AG04450 (cell line): ENCODE results near the gene PTPRG. TPM values are rescaled to one million over a fixed set of nuclear protein-coding genes. Genes with fewer than 3 reads are reported as not detected.

Experiments used
- CTCF ChIA-PET: fragments of 300-600, 350-600 bp; formaldehyde crosslinking; extraction: SDS; loops from one replicate; lab custom pipeline; 2022; ENCODE audit warnings: antibody characterized with exemption, inconsistent platforms; lab: Charles Lee
- POLR2A ChIA-PET: fragments of 350-600 bp; formaldehyde crosslinking; extraction: SDS; loops from one replicate; lab custom pipeline; 2021; ENCODE audit warnings: antibody characterized with exemption, inconsistent platforms; lab: Yijun Ruan, JAX
- DNase-seq: peaks from one replicate; pipeline ENCODE4 v3.0.0-alpha.2; 2011; ENCODE audit warnings: low read depth, low spot score
- H3K27ac ChIP-seq: one replicate; pipeline ENCODE4 v1.5.1; 2012; ENCODE audit warnings: low read depth, low read length, control low read depth
- H3K27me3 ChIP-seq: one replicate; pipeline ENCODE4 v1.6.0; 2012; ENCODE audit warnings: low read length; ENCODE audit not compliant: control insufficient read depth, insufficient read depth
- H3K4me3 ChIP-seq: 2 replicates; pipeline ENCODE4 v1.5.1; 2011; ENCODE audit warnings: mild to moderate bottlenecking, low read depth, low read length, control low read depth
- H3K9me3 ChIP-seq: 2 replicates; pipeline ENCODE4 v1.5.1; 2012; ENCODE audit warnings: low read length; ENCODE audit not compliant: control insufficient read depth, insufficient read depth
- polyA plus RNA-seq: library from polyadenylated mRNA; depleted of rRNA; stranded (reverse); fragments of >200 nt; gene quantifications from 2 replicates; pipeline ENCODE4 v1.2.3, GENCODE V29; 2011
- TF ChIP-seq, protein P1 (sequence below): IDR thresholded peaks from 2 replicates; pipeline ENCODE4 v1.5.1; 2011; ENCODE audit warnings: low read depth, low read length, control low read depth, inconsistent platforms

Gene PTPRG
- polyA plus RNA-seq, 1 experiment = 26.5 TPM

GRCh38 chr3:61805510-61806080 lies 244.2 kb downstream of the PTPRG start:
- no peaks in the 10 kb centered on the region for H3K9me3 ChIP-seq
- no peak overlapping the region for H3K4me3 ChIP-seq
- TF ChIP-seq, protein P1, sequence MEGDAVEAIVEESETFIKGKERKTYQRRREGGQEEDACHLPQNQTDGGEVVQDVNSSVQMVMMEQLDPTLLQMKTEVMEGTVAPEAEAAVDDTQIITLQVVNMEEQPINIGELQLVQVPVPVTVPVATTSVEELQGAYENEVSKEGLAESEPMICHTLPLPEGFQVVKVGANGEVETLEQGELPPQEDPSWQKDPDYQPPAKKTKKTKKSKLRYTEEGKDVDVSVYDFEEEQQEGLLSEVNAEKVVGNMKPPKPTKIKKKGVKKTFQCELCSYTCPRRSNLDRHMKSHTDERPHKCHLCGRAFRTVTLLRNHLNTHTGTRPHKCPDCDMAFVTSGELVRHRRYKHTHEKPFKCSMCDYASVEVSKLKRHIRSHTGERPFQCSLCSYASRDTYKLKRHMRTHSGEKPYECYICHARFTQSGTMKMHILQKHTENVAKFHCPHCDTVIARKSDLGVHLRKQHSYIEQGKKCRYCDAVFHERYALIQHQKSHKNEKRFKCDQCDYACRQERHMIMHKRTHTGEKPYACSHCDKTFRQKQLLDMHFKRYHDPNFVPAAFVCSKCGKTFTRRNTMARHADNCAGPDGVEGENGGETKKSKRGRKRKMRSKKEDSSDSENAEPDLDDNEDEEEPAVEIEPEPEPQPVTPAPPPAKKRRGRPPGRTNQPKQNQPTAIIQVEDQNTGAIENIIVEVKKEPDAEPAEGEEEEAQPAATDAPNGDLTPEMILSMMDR = no peak
- no peaks in the 10 kb centered on the region for H3K27me3 ChIP-seq
- no peak overlapping the region for H3K27ac ChIP-seq
- POLR2A ChIA-PET = no interaction called here
- DNase-seq = no peak
- CTCF ChIA-PET = no interaction called here

DNA sequence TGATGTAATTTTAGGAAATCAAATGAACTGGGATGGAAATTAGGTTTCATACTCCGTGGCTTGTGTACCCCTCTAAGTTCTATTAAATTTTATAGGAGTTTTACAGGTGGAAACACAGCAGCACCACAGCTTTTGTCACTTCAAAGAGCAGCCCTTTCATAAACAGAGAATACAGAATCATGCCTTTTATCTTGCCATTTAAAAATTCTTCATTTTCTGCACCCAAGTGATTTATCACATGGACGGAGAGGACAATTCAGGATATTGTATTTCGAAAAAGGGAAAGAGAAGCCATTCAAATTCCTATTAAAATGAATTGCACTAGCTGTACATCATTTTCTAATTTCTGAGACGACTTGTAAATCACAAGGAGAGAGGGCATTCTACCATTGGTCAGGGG lies 245.4 kb downstream of the PTPRG start:
- H3K27ac ChIP-seq = no peak overlapping the region
- CTCF ChIA-PET = interaction anchor here (1.5 kb wide), 1 partner anchor 382 kb away, joined by 4 read pairs; no protein-coding TSS in a partner anchor
- H3K9me3 ChIP-seq = no peaks in the 10 kb centered on the region
- DNase-seq = no peak
- no peak overlapping the region for H3K4me3 ChIP-seq
- TF ChIP-seq, protein P1 = no peak
- H3K27me3 ChIP-seq = no peaks in the 10 kb centered on the region
- POLR2A ChIA-PET = no interaction called here

GRCh38 chr3:61807865-61808276 lies 246.5 kb downstream of the PTPRG start:
- CTCF ChIA-PET = interaction anchor here (1.1 to 1.5 kb wide), 3 partner anchors 244 to 381 kb away, joined by 4 to 5 read pairs (median 4); no protein-coding TSS in a partner anchor
- H3K4me3 ChIP-seq = no peak overlapping the region
- no peak overlapping the region for H3K27ac ChIP-seq
- no peak for DNase-seq
- POLR2A ChIA-PET = interaction anchor here (1.0 kb wide), 1 partner anchor 247 kb away, joined by 3 read pairs; the partner anchor contains the start of gene PTPRG
- no peaks in the 10 kb centered on the region for H3K27me3 ChIP-seq
- TF ChIP-seq, protein P1 = no peak
- H3K9me3 ChIP-seq = no peaks in the 10 kb centered on the region

DNA sequence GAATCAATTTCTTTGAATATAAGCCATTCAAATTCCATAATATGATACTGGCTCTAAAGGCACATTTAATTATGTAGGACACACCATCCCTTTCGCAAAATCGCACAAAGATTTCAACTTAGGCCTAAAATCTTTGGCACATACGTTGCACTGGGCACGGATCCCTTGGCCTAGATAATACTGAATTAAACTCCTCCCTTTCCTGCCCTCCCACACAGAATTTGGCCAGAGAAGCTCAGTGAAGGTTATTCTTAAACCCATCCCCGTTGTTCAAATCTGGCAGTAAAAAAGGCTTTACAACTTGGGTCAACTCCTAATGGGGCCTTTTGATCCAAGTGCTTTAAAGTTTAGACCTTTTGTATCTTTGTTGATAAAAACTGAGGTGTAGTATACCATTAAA lies 247.2 kb downstream of the PTPRG start:
- Histone ChIP-seq H3K27ac (no peak overlapping the region), H3K9me3 (no peaks in the 10 kb centered on the region), H3K27me3 (no peaks in the 10 kb centered on the region), H3K4me3 (no peak overlapping the region)
- TF ChIP-seq, protein P1 = no peak
- POLR2A ChIA-PET = no interaction called here
- CTCF ChIA-PET = interaction anchor here (1.1 to 1.5 kb wide), 3 partner anchors 244 to 380 kb away, joined by 4 to 5 read pairs (median 4); no protein-coding TSS in a partner anchor
- no peak for DNase-seq

DNA sequence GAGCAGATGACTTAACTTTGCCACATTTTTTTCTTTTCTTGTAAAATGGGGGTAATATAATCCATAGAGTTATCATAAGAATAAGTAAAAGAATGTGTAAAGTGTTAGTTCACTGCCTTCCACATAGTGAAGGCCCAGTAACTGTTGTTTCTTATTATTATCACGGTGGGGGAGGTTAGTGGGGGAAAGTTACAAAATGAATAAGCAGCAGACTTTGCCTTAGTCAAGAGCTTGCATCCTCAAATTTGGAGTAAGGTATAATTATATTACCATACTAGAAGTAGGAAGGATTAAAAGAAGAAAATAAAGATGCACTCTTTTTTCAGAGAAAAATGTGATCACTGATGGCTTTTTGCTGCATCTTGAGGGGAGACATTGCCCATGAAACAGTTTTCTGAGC lies 247.6 kb downstream of the PTPRG start:
- H3K27ac ChIP-seq = no peak overlapping the region
- CTCF ChIA-PET = interaction anchor here (1.0 kb wide), 1 partner anchor 301 kb away, joined by 3 read pairs; no protein-coding TSS in a partner anchor
- H3K9me3 ChIP-seq = no peaks in the 10 kb centered on the region
- TF ChIP-seq, protein P1 = no peak
- no peak overlapping the region for H3K4me3 ChIP-seq
- no peaks in the 10 kb centered on the region for H3K27me3 ChIP-seq
- DNase-seq = no peak
- POLR2A ChIA-PET = no interaction called here
